C4-2B (cell line): ENCODE results near the gene CLEC19A.

Experiments used
- ZFX ChIP-seq: fragments of 450-650 bp; IDR thresholded peaks from 2 replicates; pipeline ENCODE4 v1.6.1; 2017
- TF ChIP-seq, protein P1 (sequence below): fragments of 450-650 bp; conservative IDR thresholded peaks from 2 replicates; pipeline ENCODE4 v1.5.1; 2017; ENCODE audit warnings: mild to moderate bottlenecking

DNA sequence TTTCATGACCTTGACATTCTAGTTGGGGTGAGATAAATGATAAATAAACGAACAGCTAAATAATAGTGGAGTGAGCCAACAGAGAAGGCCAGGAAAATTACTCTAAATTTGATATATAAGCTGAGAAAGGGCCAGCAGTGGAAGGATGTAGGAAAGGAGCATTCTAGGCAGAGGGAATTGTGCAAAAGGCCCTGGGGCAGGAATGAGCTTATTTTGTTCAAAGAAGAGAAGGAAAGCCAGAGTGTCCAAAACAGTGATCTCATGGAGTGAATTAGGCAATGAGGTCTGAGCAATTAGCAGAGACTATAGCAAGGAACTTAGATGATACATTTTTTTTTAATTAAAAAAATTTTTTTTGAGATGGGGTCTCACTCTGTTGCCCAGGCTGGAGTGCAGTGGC, 43.3 kb upstream of the CLEC19A start:
- TF ChIP-seq, protein P1, sequence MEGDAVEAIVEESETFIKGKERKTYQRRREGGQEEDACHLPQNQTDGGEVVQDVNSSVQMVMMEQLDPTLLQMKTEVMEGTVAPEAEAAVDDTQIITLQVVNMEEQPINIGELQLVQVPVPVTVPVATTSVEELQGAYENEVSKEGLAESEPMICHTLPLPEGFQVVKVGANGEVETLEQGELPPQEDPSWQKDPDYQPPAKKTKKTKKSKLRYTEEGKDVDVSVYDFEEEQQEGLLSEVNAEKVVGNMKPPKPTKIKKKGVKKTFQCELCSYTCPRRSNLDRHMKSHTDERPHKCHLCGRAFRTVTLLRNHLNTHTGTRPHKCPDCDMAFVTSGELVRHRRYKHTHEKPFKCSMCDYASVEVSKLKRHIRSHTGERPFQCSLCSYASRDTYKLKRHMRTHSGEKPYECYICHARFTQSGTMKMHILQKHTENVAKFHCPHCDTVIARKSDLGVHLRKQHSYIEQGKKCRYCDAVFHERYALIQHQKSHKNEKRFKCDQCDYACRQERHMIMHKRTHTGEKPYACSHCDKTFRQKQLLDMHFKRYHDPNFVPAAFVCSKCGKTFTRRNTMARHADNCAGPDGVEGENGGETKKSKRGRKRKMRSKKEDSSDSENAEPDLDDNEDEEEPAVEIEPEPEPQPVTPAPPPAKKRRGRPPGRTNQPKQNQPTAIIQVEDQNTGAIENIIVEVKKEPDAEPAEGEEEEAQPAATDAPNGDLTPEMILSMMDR: no peak
- no peak for TF ChIP-seq ZFX
